Measurements from ENCODE around the gene DOCK4. TPM values are rescaled to one million over a fixed set of nuclear protein-coding genes. Genes with fewer than 3 reads are reported as not detected.

The DOCK4 gene
- total RNA-seq, 1 donor from 2014 or later, result 44.1 TPM

GRCh38 chr7:112204499-112205342 is 1.5 kb downstream of the DOCK4 start:
- DNase-seq (ENCODE audit: extremely low spot score, unreplicated experiment), result no peak
- Mint-ChIP-seq H3K27me3 (ENCODE audit: unreplicated experiment) (no peaks in the 10 kb centered on the region), H3K4me3 (ENCODE audit: unreplicated experiment) (peak overlapping the region; percentile 95), H3K36me3 (ENCODE audit: unreplicated experiment) (no peaks in the 10 kb centered on the region), H3K4me1 (ENCODE audit: unreplicated experiment) (peaks cover 48% of the 10 kb centered on the region), H3K27ac (ENCODE audit: unreplicated experiment) (peak overlapping the region; percentile 86), H3K9me3 (ENCODE audit: unreplicated experiment) (no peaks in the 10 kb centered on the region)
- TF ChIP-seq, protein P1, sequence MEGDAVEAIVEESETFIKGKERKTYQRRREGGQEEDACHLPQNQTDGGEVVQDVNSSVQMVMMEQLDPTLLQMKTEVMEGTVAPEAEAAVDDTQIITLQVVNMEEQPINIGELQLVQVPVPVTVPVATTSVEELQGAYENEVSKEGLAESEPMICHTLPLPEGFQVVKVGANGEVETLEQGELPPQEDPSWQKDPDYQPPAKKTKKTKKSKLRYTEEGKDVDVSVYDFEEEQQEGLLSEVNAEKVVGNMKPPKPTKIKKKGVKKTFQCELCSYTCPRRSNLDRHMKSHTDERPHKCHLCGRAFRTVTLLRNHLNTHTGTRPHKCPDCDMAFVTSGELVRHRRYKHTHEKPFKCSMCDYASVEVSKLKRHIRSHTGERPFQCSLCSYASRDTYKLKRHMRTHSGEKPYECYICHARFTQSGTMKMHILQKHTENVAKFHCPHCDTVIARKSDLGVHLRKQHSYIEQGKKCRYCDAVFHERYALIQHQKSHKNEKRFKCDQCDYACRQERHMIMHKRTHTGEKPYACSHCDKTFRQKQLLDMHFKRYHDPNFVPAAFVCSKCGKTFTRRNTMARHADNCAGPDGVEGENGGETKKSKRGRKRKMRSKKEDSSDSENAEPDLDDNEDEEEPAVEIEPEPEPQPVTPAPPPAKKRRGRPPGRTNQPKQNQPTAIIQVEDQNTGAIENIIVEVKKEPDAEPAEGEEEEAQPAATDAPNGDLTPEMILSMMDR (IDR thresholded peaks at IDR 0.05), result no peak

GRCh38 chr7:112203365-112203739 is 2.8 kb downstream of the DOCK4 start:
- H3K27me3 Mint-ChIP-seq (ENCODE audit: unreplicated experiment), result no peaks in the 10 kb centered on the region
- H3K4me3 Mint-ChIP-seq (ENCODE audit: unreplicated experiment), result peak overlapping the region; percentile 95
- no peak for DNase-seq (ENCODE audit: extremely low spot score, unreplicated experiment)
- H3K4me1 Mint-ChIP-seq (ENCODE audit: unreplicated experiment), result peaks cover 55% of the 10 kb centered on the region
- no peaks in the 10 kb centered on the region for H3K36me3 Mint-ChIP-seq (ENCODE audit: unreplicated experiment)
- H3K27ac Mint-ChIP-seq (ENCODE audit: unreplicated experiment), result peak overlapping the region; percentile 86
- H3K9me3 Mint-ChIP-seq (ENCODE audit: unreplicated experiment), result no peaks in the 10 kb centered on the region
- TF ChIP-seq, protein P1 (IDR thresholded peaks at IDR 0.05), result no peak

- H3K4me3 Mint-ChIP-seq (ENCODE audit: unreplicated experiment), result no peak overlapping the region
- H3K36me3 Mint-ChIP-seq (ENCODE audit: unreplicated experiment), result no peaks in the 10 kb centered on the region
- peak overlapping the region; percentile 59 for H3K27ac Mint-ChIP-seq (ENCODE audit: unreplicated experiment)
- no peak for DNase-seq (ENCODE audit: extremely low spot score, unreplicated experiment)
- peaks cover 52% of the 10 kb centered on the region for H3K4me1 Mint-ChIP-seq (ENCODE audit: unreplicated experiment)
- H3K9me3 Mint-ChIP-seq (ENCODE audit: unreplicated experiment), result no peaks in the 10 kb centered on the region
- H3K27me3 Mint-ChIP-seq (ENCODE audit: unreplicated experiment), result no peaks in the 10 kb centered on the region
- TF ChIP-seq, protein P1 (IDR thresholded peaks at IDR 0.05), result no peak
Measured at GRCh38 chr7:112202816-112203215, 3.4 kb downstream of the DOCK4 start.

DNA sequence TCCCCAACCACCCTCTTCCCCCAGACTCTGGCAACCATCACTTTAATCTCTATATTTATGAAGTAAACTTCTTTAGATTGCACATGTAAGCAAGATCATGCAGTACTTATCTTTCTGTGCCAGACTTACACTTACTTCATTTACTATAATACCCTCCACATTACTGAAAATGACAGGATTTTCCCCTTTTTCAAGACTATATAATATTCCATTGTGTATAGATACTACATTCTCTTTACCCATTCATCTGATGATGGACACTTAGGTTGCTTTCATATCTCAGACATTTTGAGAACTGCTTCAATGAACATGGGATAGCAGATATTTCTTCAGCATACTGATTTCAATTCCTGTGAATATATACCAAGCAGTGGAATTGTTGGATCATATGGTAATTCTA is 4.4 kb downstream of the DOCK4 start:
- Mint-ChIP-seq H3K27ac (ENCODE audit: unreplicated experiment) (no peak overlapping the region), H3K4me1 (ENCODE audit: unreplicated experiment) (peaks cover 47% of the 10 kb centered on the region)

DNA sequence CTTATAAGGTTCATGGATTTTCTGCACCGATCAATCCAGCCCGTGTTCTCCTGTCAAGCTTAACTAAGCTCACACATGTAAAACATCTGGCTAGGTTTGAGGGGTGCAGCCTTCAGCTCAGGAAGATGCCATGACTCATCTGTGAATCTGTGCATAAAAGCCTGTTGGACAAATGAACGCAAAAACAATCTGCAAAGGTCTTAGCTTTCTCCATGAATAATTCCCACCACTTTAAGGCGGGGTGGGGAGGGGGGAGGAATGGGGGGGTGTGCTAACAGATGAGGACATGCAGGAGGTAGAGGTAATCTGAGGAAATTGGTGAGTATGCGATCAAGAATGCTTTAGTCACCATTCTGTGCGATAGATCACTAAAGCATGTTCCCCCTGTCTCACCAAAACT is 4.8 kb downstream of the DOCK4 start:
- Mint-ChIP-seq H3K27me3 (ENCODE audit: unreplicated experiment) (no peaks in the 10 kb centered on the region), H3K4me3 (ENCODE audit: unreplicated experiment) (no peak overlapping the region), H3K9me3 (ENCODE audit: unreplicated experiment) (no peaks in the 10 kb centered on the region), H3K4me1 (ENCODE audit: unreplicated experiment) (peaks cover 47% of the 10 kb centered on the region), H3K36me3 (ENCODE audit: unreplicated experiment) (no peaks in the 10 kb centered on the region), H3K27ac (ENCODE audit: unreplicated experiment) (peak overlapping the region; percentile 44)
- no peak for DNase-seq (ENCODE audit: extremely low spot score, unreplicated experiment)
- TF ChIP-seq, protein P1 (IDR thresholded peaks at IDR 0.05), result no peak

More for the DNA sequence above, 4.4 kb downstream of the DOCK4 start:
- Mint-ChIP-seq H3K4me3 (ENCODE audit: unreplicated experiment) (no peak overlapping the region), H3K27me3 (ENCODE audit: unreplicated experiment) (no peaks in the 10 kb centered on the region), H3K9me3 (ENCODE audit: unreplicated experiment) (no peaks in the 10 kb centered on the region), H3K36me3 (ENCODE audit: unreplicated experiment) (no peaks in the 10 kb centered on the region)
- TF ChIP-seq, protein P1 (IDR thresholded peaks at IDR 0.05), result no peak
- DNase-seq (ENCODE audit: extremely low spot score, unreplicated experiment), result no peak

All from osteocyte (in vitro differentiated cells).